ENCODE results near the gene CDC42SE2. TPM values are rescaled to one million over a fixed set of nuclear protein-coding genes. Genes with fewer than 3 reads are reported as not detected.
"Not testable (repeated sequence)": the region's sequence is repeated elsewhere in the genome, so short reads cannot be mapped to it uniquely, and the experiment has no call there.

Gene CDC42SE2
- total RNA-seq, 4 donors from 2014 or later: 30.1 to 59.3 (median 35.7) TPM

DNA sequence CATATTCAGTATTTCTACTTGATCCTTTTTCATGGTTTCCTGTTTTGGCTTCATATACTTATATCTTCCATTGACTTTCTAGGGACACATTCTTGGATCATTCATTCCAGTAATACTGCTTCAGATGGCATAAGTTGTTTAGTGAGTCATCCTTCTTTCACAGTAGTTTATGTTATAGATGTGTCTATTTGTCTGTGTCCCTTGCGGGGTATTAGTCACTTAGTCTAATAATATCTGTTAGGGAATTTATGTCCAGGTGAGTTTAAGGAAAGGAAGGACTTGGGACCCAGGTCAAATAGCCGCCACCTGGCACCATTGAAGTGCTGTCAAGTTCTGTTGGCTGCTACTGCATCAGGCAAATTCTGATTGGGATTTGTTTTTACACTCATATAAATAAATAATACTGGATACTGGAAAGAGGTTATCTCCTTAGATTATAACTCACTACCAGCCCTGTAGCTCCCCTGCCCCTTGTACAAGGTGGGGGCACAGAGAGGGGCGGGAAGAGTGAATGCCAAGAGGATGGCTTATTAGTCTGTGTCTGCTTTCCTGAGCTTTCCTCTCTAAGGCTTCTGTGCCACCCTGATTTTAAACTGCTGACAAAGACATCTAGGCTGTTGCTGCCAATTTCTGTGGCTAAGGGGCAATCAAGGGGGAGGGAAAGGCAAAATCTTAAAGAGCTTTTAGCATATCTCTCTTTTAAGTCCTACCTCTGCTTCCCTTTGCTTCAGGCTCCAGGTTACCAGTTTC is 64.9 kb downstream of the CDC42SE2 start:
- DNase-seq (ENCODE audit: low spot score) (no peak), ATAC-seq (ENCODE audit: low FRiP score) (no peak)
- TF ChIP-seq CTCF (IDR thresholded peaks at IDR 0.05): no peak

- ATAC-seq (ENCODE audit: low FRiP score) (no peak), DNase-seq (ENCODE audit: low spot score) (no peak)
- TF ChIP-seq CTCF (IDR thresholded peaks at IDR 0.05): no peak
Observed at GRCh38 chr5:131329286-131329560, 65.4 kb downstream of the CDC42SE2 start.

DNA sequence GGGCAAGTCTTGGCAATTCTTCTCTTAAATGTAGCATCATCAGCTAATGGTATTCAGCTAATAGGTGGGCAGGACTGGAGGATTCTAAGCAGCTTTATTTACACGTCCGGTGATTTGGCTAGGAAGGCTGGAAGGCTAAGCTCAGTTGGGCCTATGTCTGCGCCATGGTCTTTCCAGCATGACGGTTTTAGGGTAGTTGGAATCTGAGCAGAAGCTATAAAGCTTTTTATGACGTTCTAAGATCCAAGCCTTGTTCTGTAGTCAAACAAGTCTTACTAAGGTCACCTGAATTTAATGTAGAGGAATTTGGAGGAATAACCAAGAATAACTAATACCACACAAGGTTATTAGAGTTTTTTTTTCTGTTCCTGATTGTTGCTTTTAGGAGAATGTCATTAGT is 66.2 kb downstream of the CDC42SE2 start:
- ATAC-seq (ENCODE audit: low FRiP score): no peak
- no peak for DNase-seq (ENCODE audit: low spot score)
- no peak for TF ChIP-seq CTCF (IDR thresholded peaks at IDR 0.05)

GRCh38 chr5:131335756-131336155 is 71.9 kb downstream of the CDC42SE2 start:
- DNase-seq (ENCODE audit: low spot score); ATAC-seq (ENCODE audit: low FRiP score): not testable (repeated sequence)

GRCh38 chr5:131336801-131337200 is 72.9 kb downstream of the CDC42SE2 start:
- DNase-seq (ENCODE audit: low spot score); ATAC-seq (ENCODE audit: low FRiP score): not testable (repeated sequence)

- not testable (repeated sequence) for DNase-seq (ENCODE audit: low spot score); ATAC-seq (ENCODE audit: low FRiP score)
Observed at GRCh38 chr5:131337240-131338050, 73.6 kb downstream of the CDC42SE2 start.

DNA sequence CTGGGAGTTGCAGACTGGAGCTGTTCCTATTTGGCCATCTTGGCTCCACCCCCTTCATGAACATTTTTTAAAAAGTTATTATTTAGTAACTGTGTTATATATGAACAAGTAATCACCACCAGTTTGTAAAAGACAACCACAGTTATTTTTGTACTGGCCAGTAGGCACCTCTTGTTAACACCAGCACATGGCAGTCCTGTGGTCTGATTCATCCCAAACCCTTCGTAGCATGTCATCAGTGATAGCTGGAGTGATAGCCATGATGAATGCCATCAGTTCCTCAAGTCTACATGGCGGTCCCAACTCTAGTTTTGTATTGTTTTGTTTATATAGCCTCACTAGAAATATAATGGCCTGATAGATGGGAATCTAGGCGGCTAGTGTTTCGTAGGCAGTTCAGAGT is 74.2 kb downstream of the CDC42SE2 start:
- TF ChIP-seq CTCF (IDR thresholded peaks at IDR 0.05): no peak
- DNase-seq (ENCODE audit: low spot score): no peak
- no peak for ATAC-seq (ENCODE audit: low FRiP score)

DNA sequence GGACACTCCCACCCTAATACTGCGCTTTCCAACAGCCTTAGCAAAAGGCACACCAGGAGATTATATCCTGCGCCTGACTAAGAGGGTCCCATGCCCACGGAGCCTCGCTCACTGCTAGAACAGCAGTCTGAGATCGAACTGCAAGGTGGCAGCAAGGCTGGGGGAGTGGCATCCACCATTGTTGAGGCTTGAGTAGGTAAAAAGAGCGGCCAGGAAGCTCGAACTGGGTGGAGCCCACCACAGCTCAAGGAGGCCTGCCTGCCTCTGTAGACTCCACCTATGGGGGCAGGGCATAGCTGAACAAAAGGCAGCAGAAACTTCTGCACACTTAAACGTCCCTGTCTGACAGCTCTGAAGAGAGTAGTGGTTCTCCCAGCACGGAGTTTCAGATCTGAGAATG is 80.4 kb downstream of the CDC42SE2 start:
- not testable (repeated sequence) for ATAC-seq (ENCODE audit: low FRiP score)

GRCh38 chr5:131346204-131346603 is 82.4 kb downstream of the CDC42SE2 start:
- DNase-seq (ENCODE audit: low spot score); ATAC-seq (ENCODE audit: low FRiP score): not testable (repeated sequence)

More for the DNA sequence above, 80.4 kb downstream of the CDC42SE2 start:
- not testable (repeated sequence) for DNase-seq (ENCODE audit: low spot score)

All from omental fat pad (tissue), 4 donors.